H9 (cell line): ENCODE results near the gene SLC16A14. TPM values are rescaled to one million over a fixed set of nuclear protein-coding genes. Genes with fewer than 3 reads are reported as not detected.
A peak's percentile ranks its signal among the peaks of the same experiment; 100 is the strongest.

Source experiments
- DNase-seq: peaks from one replicate; pipeline ENCODE4 v3.0.0-alpha.2; 2017
- H2AFZ ChIP-seq: one replicate; pipeline ENCODE4 v1.6.1; 2013; ENCODE audit warnings: mild to moderate bottlenecking, low read length, control low read depth, moderate library complexity
- H2AK5ac ChIP-seq: 2 replicates; pipeline ENCODE4 v1.6.1; 2013; ENCODE audit warnings: low read length, control low read depth, mixed read lengths; ENCODE audit not compliant: insufficient read length
- H2BK120ac ChIP-seq: one replicate; pipeline ENCODE4 v1.6.1; 2013; ENCODE audit warnings: low read depth, mild to moderate bottlenecking, low read length, control low read depth, inconsistent platforms; ENCODE audit not compliant: poor library complexity, severe bottlenecking
- H2BK12ac ChIP-seq: 2 replicates; pipeline ENCODE4 v1.6.1; 2013; ENCODE audit warnings: low read length, control low read depth, mixed read lengths, low read depth; ENCODE audit not compliant: insufficient read length
- H2BK15ac ChIP-seq: 2 replicates; pipeline ENCODE4 v1.6.1; 2013; ENCODE audit warnings: low read depth, low read length, control low read depth
- H2BK20ac ChIP-seq: one replicate; pipeline ENCODE4 v1.6.1; 2013; ENCODE audit warnings: low read depth, mild to moderate bottlenecking, low read length, control low read depth, inconsistent platforms; ENCODE audit not compliant: poor library complexity, severe bottlenecking
- H2BK5ac ChIP-seq: 2 replicates; pipeline ENCODE4 v1.6.1; 2013; ENCODE audit warnings: low read length, control low read depth, mixed read lengths; ENCODE audit not compliant: insufficient read length
- H3K14ac ChIP-seq: 2 replicates; pipeline ENCODE4 v1.6.1; 2013; ENCODE audit warnings: low read length, control low read depth; ENCODE audit not compliant: insufficient read depth
- H3K18ac ChIP-seq: 2 replicates; pipeline ENCODE4 v1.6.1; 2013; ENCODE audit warnings: low read depth, mild to moderate bottlenecking, mixed read lengths, low read length, control low read depth; ENCODE audit not compliant: insufficient read length
- H3K23ac ChIP-seq: 2 replicates; pipeline ENCODE4 v1.6.1; 2013; ENCODE audit warnings: low read length, control low read depth, mixed read lengths, low read depth; ENCODE audit not compliant: insufficient read length
- H3K23me2 ChIP-seq: 2 replicates; pipeline ENCODE4 v1.6.1; 2013; ENCODE audit warnings: low read depth, mild to moderate bottlenecking, mixed read lengths, low read length, control low read depth; ENCODE audit not compliant: insufficient read length, poor library complexity, severe bottlenecking
- H3K27ac ChIP-seq: 2 replicates; pipeline ENCODE4 v1.5.1; 2013; ENCODE audit warnings: low read length, control low read depth, mixed read lengths, low read depth; ENCODE audit not compliant: insufficient read length
- H3K27me3 ChIP-seq: 2 replicates; pipeline ENCODE4 v1.6.1; 2013; ENCODE audit warnings: low read length, control low read depth, inconsistent platforms; ENCODE audit not compliant: insufficient read depth
- H3K4ac ChIP-seq: 2 replicates; pipeline ENCODE4 v1.6.1; 2013; ENCODE audit warnings: low read depth, mild to moderate bottlenecking, control low read depth, inconsistent platforms, low read length, moderate library complexity
- H3K4me1 ChIP-seq: 2 replicates; pipeline ENCODE4 v1.6.1; 2013; ENCODE audit warnings: low read length, control low read depth, inconsistent platforms; ENCODE audit not compliant: insufficient read depth
- H3K4me2 ChIP-seq: 2 replicates; pipeline ENCODE4 v1.6.1; 2013; ENCODE audit warnings: low read length, control low read depth, mixed read lengths; ENCODE audit not compliant: insufficient read length, insufficient read depth
- H3K56ac ChIP-seq: 2 replicates; pipeline ENCODE4 v1.6.1; 2013; ENCODE audit warnings: low read depth, mild to moderate bottlenecking, mixed read lengths, low read length, control low read depth; ENCODE audit not compliant: insufficient read length
- H3K79me1 ChIP-seq: 2 replicates; pipeline ENCODE4 v1.6.1; 2013; ENCODE audit warnings: low read depth, mild to moderate bottlenecking, moderate library complexity, low read length, control low read depth, inconsistent platforms; ENCODE audit not compliant: insufficient read depth, poor library complexity, severe bottlenecking
- H3K79me2 ChIP-seq: 2 replicates; pipeline ENCODE4 v1.6.1; 2013; ENCODE audit warnings: low read length, control low read depth, inconsistent platforms; ENCODE audit not compliant: insufficient read depth
- H3K9ac ChIP-seq: 2 replicates; pipeline ENCODE4 v1.6.1; 2013; ENCODE audit warnings: low read length, control low read depth, mixed read lengths; ENCODE audit not compliant: insufficient read length; ENCODE audit errors: extremely low read depth
- H3K9me3 ChIP-seq: one replicate; pipeline ENCODE4 v1.6.1; 2013; ENCODE audit warnings: low read depth, low read length, inconsistent platforms; ENCODE audit not compliant: control insufficient read depth
- H3T11ph ChIP-seq: one replicate; pipeline ENCODE4 v1.6.1; 2013; ENCODE audit warnings: mild to moderate bottlenecking, low read length, control low read depth, inconsistent platforms
- H4K20me1 ChIP-seq: one replicate; pipeline ENCODE4 v1.6.1; 2013; ENCODE audit not compliant: control insufficient read depth, insufficient read length, insufficient read depth
- H4K5ac ChIP-seq: 2 replicates; pipeline ENCODE4 v1.6.1; 2013; ENCODE audit warnings: low read depth, mild to moderate bottlenecking, mixed read lengths, low read length, control low read depth; ENCODE audit not compliant: insufficient read length
- H4K8ac ChIP-seq: replicated peaks from 2 replicates; pipeline ENCODE4 v1.6.1; 2013; ENCODE audit warnings: low read length, control low read depth, mixed read lengths, low read depth; ENCODE audit not compliant: insufficient read length
- H4K91ac ChIP-seq: 2 replicates; pipeline ENCODE4 v1.6.1; 2013; ENCODE audit warnings: low read depth, mild to moderate bottlenecking, moderate library complexity, mixed read lengths, low read length, control low read depth; ENCODE audit not compliant: insufficient read length
- H3K27ac Mint-ChIP-seq, 3 experiments: 2 replicates in 2 of 3; 3 replicates in 1 of 3; pipeline ENCODE4 v1.8.0; 2020 to 2021; ENCODE audit warnings: mixed read lengths in 3 of 3, mild to moderate bottlenecking in 1 of 3, moderate library complexity in 1 of 3
- H3K27me3 Mint-ChIP-seq: 2 replicates; pipeline ENCODE4 v1.8.0; 2021; ENCODE audit warnings: low read depth, mild to moderate bottlenecking, moderate library complexity, mixed read lengths
- H3K36me3 Mint-ChIP-seq, 3 experiments: 2 replicates in 2 of 3; 3 replicates in 1 of 3; pipeline ENCODE4 v1.8.0; 2020 to 2021; ENCODE audit warnings: low read depth in 3 of 3, mixed read lengths in 3 of 3; ENCODE audit not compliant: insufficient read depth in 1 of 3
- H3K4me1 Mint-ChIP-seq, 2 experiments: 2 replicates each; pipeline ENCODE4 v1.8.0; 2020; ENCODE audit warnings: mixed read lengths in 2 of 2
- H3K4me3 Mint-ChIP-seq, 2 experiments: 2 replicates in 1 of 2; 3 replicates in 1 of 2; pipeline ENCODE4 v1.8.0; 2020 to 2021; ENCODE audit warnings: mild to moderate bottlenecking in 2 of 2, mixed read lengths in 2 of 2, moderate library complexity in 1 of 2
- H3K9me3 Mint-ChIP-seq, 2 experiments: 2 replicates in 1 of 2; 3 replicates in 1 of 2; pipeline ENCODE4 v1.8.0; 2020; ENCODE audit warnings: mild to moderate bottlenecking in 2 of 2, mixed read lengths in 2 of 2, moderate library complexity in 1 of 2
- CTCF ChIP-seq: fragments of 200-600 bp; sonication (generic); conservative IDR thresholded peaks from 3 replicates; pipeline ENCODE4 v1.8.0; 2021; ENCODE audit warnings: antibody characterized with exemption, mild to moderate bottlenecking
- WGBS: extraction: QIAGEN DNeasy Blood & Tissue Kit; methylation state at CpG from one replicate; pipeline ENCODE4 v1.1.7; 2013; ENCODE audit warnings: missing lambda C conversion rate, low lambda C conversion rate, mixed read lengths; ENCODE audit not compliant: insufficient read length; ENCODE audit errors: extremely low coverage; 5-methylcytosine and 5-hydroxymethylcytosine counted together
- total RNA-seq: library from RNA; stranded (reverse); gene quantifications from 2 replicates; pipeline ENCODE4 v1.2.1, GENCODE V29; 2021

The SLC16A14 gene
- total RNA-seq, 1 experiment from 2014 or later = 0.61 TPM

DNA sequence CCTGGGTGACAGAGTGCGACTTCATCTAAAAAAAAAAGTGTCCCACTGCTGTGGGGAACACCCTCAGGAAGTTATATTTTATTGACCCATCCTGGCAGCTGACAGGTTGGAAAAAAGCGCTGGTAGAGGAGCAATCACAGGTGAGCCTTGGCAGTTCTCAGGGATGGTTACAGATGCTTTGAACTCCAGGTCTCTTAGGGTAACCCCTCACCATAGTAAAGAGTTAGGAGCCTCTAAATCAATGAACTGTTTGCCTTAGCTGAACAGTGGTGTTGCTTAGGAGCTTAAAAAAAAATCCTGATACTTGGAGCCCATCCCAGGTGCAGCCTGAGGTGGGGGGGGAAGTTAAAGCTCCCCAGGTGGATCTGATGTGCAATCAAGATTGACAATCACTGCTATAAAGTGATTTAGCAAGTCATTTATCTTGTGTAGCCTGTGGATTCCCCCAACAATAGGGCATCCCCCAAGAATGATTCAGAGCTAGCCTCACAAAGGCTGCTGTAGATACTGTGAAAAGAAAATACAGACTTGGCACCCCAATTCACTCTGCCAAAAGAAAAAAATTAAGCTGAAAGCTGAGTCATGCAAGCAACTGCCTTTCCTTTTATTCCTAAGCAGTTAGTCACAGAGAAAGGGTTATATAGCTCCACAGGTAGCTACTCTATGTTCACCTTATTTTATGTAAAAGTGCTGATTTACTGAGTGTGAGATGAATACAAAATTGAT is 14.8 kb downstream of the SLC16A14 start:
- 0 out of 7 replicates have a peak overlapping the region, but pooled peaks of 1 of the 3 experiments have one; percentile 33 for H3K27ac Mint-ChIP-seq
- Histone ChIP-seq H3K9me3 (no peaks in the 10 kb centered on the region), H4K5ac (no peak overlapping the region), H3K4ac (no peak overlapping the region), H3K4me2 (no peak overlapping the region), H4K91ac (no peak overlapping the region), H3K4me1 (no peaks in the 10 kb centered on the region; the same call in 1 of the 2 replicates), H3K27me3 (no peaks in the 10 kb centered on the region), H3K9ac (no peak overlapping the region), H2AFZ (no peak overlapping the region), H2BK120ac (no peak overlapping the region), H2BK5ac (no peak overlapping the region), H2BK20ac (no peak overlapping the region), H4K8ac (no peak overlapping the region), H2AK5ac (no peak overlapping the region), H3K23me2 (no peaks in the 10 kb centered on the region), H3K27ac (no peak overlapping the region), H2BK15ac (no peak overlapping the region), H3T11ph (no peak overlapping the region), H3K14ac (no peak overlapping the region), H3K79me2 (no peaks in the 10 kb centered on the region), H3K18ac (no peak overlapping the region), H3K56ac (no peak overlapping the region), H4K20me1 (no peaks in the 10 kb centered on the region), H3K79me1 (no peaks in the 10 kb centered on the region), H3K23ac (no peak overlapping the region), H2BK12ac (no peak overlapping the region)
- H3K36me3 Mint-ChIP-seq = peaks cover 2 to 7% (median 2%) of the 10 kb centered on the region in 3 experiments; a peak in 4 of 7 replicates
- TF ChIP-seq CTCF = no peak
- H3K4me3 Mint-ChIP-seq = no peak overlapping the region
- DNase-seq = no peak
- peaks cover 0 to 2% of the 10 kb centered on the region in 2 experiments; a peak in 2 of 5 replicates for H3K9me3 Mint-ChIP-seq
- 0 out of 4 replicates have a peak, but pooled peaks cover 0 to 3% of the 10 kb centered on the region in 2 experiments for H3K4me1 Mint-ChIP-seq
- no peaks in the 10 kb centered on the region for H3K27me3 Mint-ChIP-seq
- no CpG with 5 or more reads among the region's 2 CpGs for WGBS
